ENCODE measurements around the gene MBOAT2.

- TF ChIP-seq CTCF (IDR thresholded peaks at IDR 0.05) (no peak), POLR2A (IDR thresholded peaks at IDR 0.05) (no peak), POLR2AphosphoS5 (IDR thresholded peaks at IDR 0.05) (no peak)
These were observed 145.8 kb downstream of the MBOAT2 start for GRCh38 chr2:8857709-8858108.
